WERI-Rb-1 (cell line): Measurements from ENCODE around the gene PUS7L.

Source experiments
- DNase-seq: peaks from one replicate; pipeline ENCODE4 v3.0.0-alpha.2; 2020
- H3K27ac ChIP-seq: fragments of 250-450 bp; sonication (Bioruptor Pico); 2 replicates; pipeline ENCODE4 v1.5.1; 2020; ENCODE audit warnings: mild to moderate bottlenecking, moderate library complexity
- H3K27me3 ChIP-seq: fragments of 250-450 bp; sonication (Bioruptor Pico); 2 replicates; pipeline ENCODE4 v1.5.1; 2021; ENCODE audit warnings: mild to moderate bottlenecking, low read depth, moderate library complexity; ENCODE audit not compliant: insufficient read depth, severe bottlenecking
- H3K36me3 ChIP-seq: fragments of 250-450 bp; sonication (Bioruptor Pico); 2 replicates; pipeline ENCODE4 v1.5.1; 2020; ENCODE audit warnings: mild to moderate bottlenecking, moderate library complexity
- H3K4me3 ChIP-seq: 2 replicates; pipeline ENCODE4 v1.5.1; 2011; ENCODE audit warnings: low read depth, mild to moderate bottlenecking, control low read depth, low read length
- H3K9me3 ChIP-seq: fragments of 250-450 bp; sonication (Bioruptor Pico); 2 replicates; pipeline ENCODE4 v1.5.1; 2021; ENCODE audit warnings: mild to moderate bottlenecking, moderate library complexity; ENCODE audit not compliant: severe bottlenecking
- CTCF ChIP-seq: IDR thresholded peaks from 2 replicates; pipeline ENCODE4 v1.5.1; 2011; ENCODE audit warnings: low read depth, mild to moderate bottlenecking, control low read depth, inconsistent platforms, low read length

The PUS7L gene

GRCh38 chr12:43742106-43742505, 16.5 kb downstream of the PUS7L start:
- H3K36me3 ChIP-seq, result peaks cover 18% of the 10 kb centered on the region

GRCh38 chr12:43740511-43741100, 18.0 kb downstream of the PUS7L start:
- H3K36me3 ChIP-seq, result peaks cover 30% of the 10 kb centered on the region
- no peak overlapping the region for H3K27ac ChIP-seq
- TF ChIP-seq CTCF, result no peak
- H3K9me3 ChIP-seq, result no peaks in the 10 kb centered on the region
- no peaks in the 10 kb centered on the region for H3K27me3 ChIP-seq
- no peak for DNase-seq
- no peak overlapping the region for H3K4me3 ChIP-seq

More at GRCh38 chr12:43742106-43742505, 16.5 kb downstream of the PUS7L start:
- no peak for DNase-seq
- no peak for TF ChIP-seq CTCF
- Histone ChIP-seq H3K27me3 (no peaks in the 10 kb centered on the region), H3K9me3 (no peaks in the 10 kb centered on the region), H3K27ac (no peak overlapping the region), H3K4me3 (no peak overlapping the region)

GRCh38 chr12:43737646-43738045, 20.9 kb downstream of the PUS7L start:
- H3K36me3 ChIP-seq, result peaks cover 22% of the 10 kb centered on the region
- H3K27ac ChIP-seq, result no peak overlapping the region
- no peaks in the 10 kb centered on the region for H3K9me3 ChIP-seq
- no peak overlapping the region for H3K4me3 ChIP-seq
- H3K27me3 ChIP-seq, result no peaks in the 10 kb centered on the region
- DNase-seq, result no peak
- no peak for TF ChIP-seq CTCF

GRCh38 chr12:43736927-43737440, 21.6 kb downstream of the PUS7L start:
- Histone ChIP-seq H3K27me3 (no peaks in the 10 kb centered on the region), H3K9me3 (no peaks in the 10 kb centered on the region), H3K4me3 (no peak overlapping the region), H3K27ac (no peak overlapping the region), H3K36me3 (peaks cover 22% of the 10 kb centered on the region)
- DNase-seq, result no peak
- TF ChIP-seq CTCF, result no peak

- no peak overlapping the region for H3K27ac ChIP-seq
- peaks cover 27% of the 10 kb centered on the region for H3K36me3 ChIP-seq
- DNase-seq, result no peak
- H3K4me3 ChIP-seq, result no peak overlapping the region
- no peaks in the 10 kb centered on the region for H3K27me3 ChIP-seq
- TF ChIP-seq CTCF, result no peak
- H3K9me3 ChIP-seq, result no peaks in the 10 kb centered on the region
Observed at GRCh38 chr12:43733687-43734086, 24.9 kb downstream of the PUS7L start.

- Histone ChIP-seq H3K9me3 (no peaks in the 10 kb centered on the region), H3K4me3 (no peak overlapping the region), H3K27me3 (no peaks in the 10 kb centered on the region), H3K36me3 (peaks cover 15% of the 10 kb centered on the region), H3K27ac (no peak overlapping the region)
- no peak for TF ChIP-seq CTCF
- DNase-seq, result no peak
Observed at GRCh38 chr12:43730283-43730682, 28.3 kb downstream of the PUS7L start.
